22Rv1 (cell line): ENCODE measurements around the gene SLC44A2.

Experiments used
- ZFX ChIP-seq: fragments of 450-650 bp; IDR thresholded peaks from 2 replicates; pipeline ENCODE4 v1.6.1; 2017; ENCODE audit warnings: antibody characterized with exemption, borderline replicate concordance
- TF ChIP-seq, protein P1 (sequence below): fragments of 450-650 bp; IDR thresholded peaks from 2 replicates; pipeline ENCODE4 v1.5.1; 2017; ENCODE audit warnings: mild to moderate bottlenecking

- TF ChIP-seq, protein P1, sequence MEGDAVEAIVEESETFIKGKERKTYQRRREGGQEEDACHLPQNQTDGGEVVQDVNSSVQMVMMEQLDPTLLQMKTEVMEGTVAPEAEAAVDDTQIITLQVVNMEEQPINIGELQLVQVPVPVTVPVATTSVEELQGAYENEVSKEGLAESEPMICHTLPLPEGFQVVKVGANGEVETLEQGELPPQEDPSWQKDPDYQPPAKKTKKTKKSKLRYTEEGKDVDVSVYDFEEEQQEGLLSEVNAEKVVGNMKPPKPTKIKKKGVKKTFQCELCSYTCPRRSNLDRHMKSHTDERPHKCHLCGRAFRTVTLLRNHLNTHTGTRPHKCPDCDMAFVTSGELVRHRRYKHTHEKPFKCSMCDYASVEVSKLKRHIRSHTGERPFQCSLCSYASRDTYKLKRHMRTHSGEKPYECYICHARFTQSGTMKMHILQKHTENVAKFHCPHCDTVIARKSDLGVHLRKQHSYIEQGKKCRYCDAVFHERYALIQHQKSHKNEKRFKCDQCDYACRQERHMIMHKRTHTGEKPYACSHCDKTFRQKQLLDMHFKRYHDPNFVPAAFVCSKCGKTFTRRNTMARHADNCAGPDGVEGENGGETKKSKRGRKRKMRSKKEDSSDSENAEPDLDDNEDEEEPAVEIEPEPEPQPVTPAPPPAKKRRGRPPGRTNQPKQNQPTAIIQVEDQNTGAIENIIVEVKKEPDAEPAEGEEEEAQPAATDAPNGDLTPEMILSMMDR, result no peak
- no peak for TF ChIP-seq ZFX
Observed at GRCh38 chr19:10637894-10638293, 12.5 kb downstream of the SLC44A2 start.
